GM12878 (cell line): Measurements from ENCODE around the gene PCSK6. TPM values are rescaled to one million over a fixed set of nuclear protein-coding genes. Genes with fewer than 3 reads are reported as not detected.

ENCODE experiments used
- ATAC-seq: fragments of 200-7000 bp; cut with Tn5 transposase; 3 replicates; pipeline ENCODE4 v1.9.1; 2020; ENCODE audit warnings: mild to moderate bottlenecking, moderate library complexity
- BruUV-seq: library from RNA; stranded (reverse); fragments of 400-500 nt; replicated peaks from 2 replicates; lab custom pipeline; 2021; lab: Mats Ljungman, UMichigan
- CTCF ChIA-PET: fragments of 300-600 bp; sonication (Branson Sonifier 250); formaldehyde crosslinking; extraction: SDS; loops from one replicate; lab custom pipeline; 2021; ENCODE audit warnings: inconsistent platforms; lab: Yijun Ruan, JAX
- POLR2A ChIA-PET: fragments of 350-600 bp; formaldehyde crosslinking; extraction: SDS; loops from one replicate; lab custom pipeline; 2021; ENCODE audit warnings: inconsistent platforms; lab: Charles Lee
- RAD21 ChIA-PET: fragments of 300-600 bp; sonication (Branson Sonifier 250); formaldehyde crosslinking; loops from one replicate; lab custom pipeline; 2023; ENCODE audit warnings: antibody characterized with exemption; ENCODE audit not compliant: unreplicated experiment; lab: Charles Lee
- SMC1A ChIA-PET: fragments of 300-600 bp; sonication (Branson Sonifier 250); formaldehyde crosslinking; loops from one replicate; lab custom pipeline; 2023; ENCODE audit not compliant: unreplicated experiment, uncharacterized antibody; lab: Charles Lee
- DNase-seq: peaks from one replicate; pipeline ENCODE4 v3.0.0-alpha.2; 2011; ENCODE audit warnings: low read depth, low spot score
- FAIRE-seq: peaks from 3 replicates; lab custom pipeline; 2011; peaks lifted over from hg19 to GRCh38; lab: Jason Lieb, UNC
- H2AFZ ChIP-seq: 2 replicates; pipeline ENCODE4 v1.6.0; 2011; ENCODE audit warnings: low read depth, low read length, control low read depth; ENCODE audit not compliant: control insufficient read depth
- H3K27ac ChIP-seq: 2 replicates; pipeline ENCODE4 v1.5.1; 2011; ENCODE audit warnings: control low read depth; ENCODE audit not compliant: control insufficient read depth, insufficient read depth
- H3K27me3 ChIP-seq, 2 experiments: replicated peaks in 1 of 2; 2 replicates each; pipeline versions ENCODE4 v1.6.0 to v1.6.1; 2011; ENCODE audit warnings: low read length in 1 of 2; ENCODE audit not compliant: control insufficient read depth in 2 of 2, insufficient read depth in 2 of 2
- H3K36me3 ChIP-seq, 2 experiments: 2 replicates each; pipeline ENCODE4 v1.5.1; 2011; ENCODE audit warnings: low read length in 1 of 2; ENCODE audit not compliant: control insufficient read depth in 2 of 2, insufficient read depth in 2 of 2
- H3K4me1 ChIP-seq: 2 replicates; pipeline ENCODE4 v1.6.1; 2011; ENCODE audit warnings: mild to moderate bottlenecking, low read length, moderate library complexity, mixed read lengths; ENCODE audit not compliant: control insufficient read depth, insufficient read depth
- H3K4me2 ChIP-seq: 2 replicates; pipeline ENCODE4 v1.6.0; 2011; ENCODE audit warnings: control low read depth; ENCODE audit not compliant: control insufficient read depth, insufficient read depth
- H3K4me3 ChIP-seq: fragments of 200-600 bp; sonication (generic); 2 replicates; pipeline ENCODE4 v1.5.1; 2016
- H3K79me2 ChIP-seq: 2 replicates; pipeline ENCODE4 v1.6.0; 2011; ENCODE audit warnings: low read length; ENCODE audit not compliant: control insufficient read depth, insufficient read depth
- H3K9ac ChIP-seq: 2 replicates; pipeline ENCODE4 v1.8.0; 2011; ENCODE audit warnings: low read length, control low read depth, mixed read lengths; ENCODE audit not compliant: control insufficient read depth, insufficient read depth
- H3K9me3 ChIP-seq: replicated peaks from 3 replicates; pipeline ENCODE4 v1.5.1; 2011; ENCODE audit warnings: mild to moderate bottlenecking, low read length; ENCODE audit not compliant: control insufficient read depth, insufficient read depth
- H4K20me1 ChIP-seq: 2 replicates; pipeline ENCODE4 v1.6.0; 2011; ENCODE audit not compliant: control insufficient read depth, insufficient read depth
- ASH2L ChIP-seq: fragments of 300-600, 200-600 bp; sonication (generic); IDR thresholded peaks from 2 replicates; pipeline ENCODE4 v1.6.1; 2017; ENCODE audit warnings: low read depth, mild to moderate bottlenecking, borderline replicate concordance
- BACH1 ChIP-seq: fragments of 450-650 bp; IDR thresholded peaks from 2 replicates; pipeline ENCODE4 v1.6.1; 2017; ENCODE audit warnings: mild to moderate bottlenecking, borderline replicate concordance
- BCL11A ChIP-seq: IDR thresholded peaks from 2 replicates; pipeline ENCODE4 v1.6.1; 2011; ENCODE audit warnings: low read depth, low read length
- DPF2 ChIP-seq: fragments of 450-650 bp; IDR thresholded peaks from 2 replicates; pipeline ENCODE4 v1.6.1; 2017; ENCODE audit warnings: mild to moderate bottlenecking
- JUND ChIP-seq: IDR thresholded peaks from 2 replicates; pipeline ENCODE4 v1.6.1; 2012; ENCODE audit warnings: low read depth, mild to moderate bottlenecking, low read length, improper control_type of control experiment, moderate library complexity
- NFIC ChIP-seq: IDR thresholded peaks from 2 replicates; pipeline ENCODE4 v1.6.1; 2012; ENCODE audit warnings: low read depth, mild to moderate bottlenecking, inconsistent platforms, low read length, moderate library complexity
- PML ChIP-seq: IDR thresholded peaks from 2 replicates; pipeline ENCODE4 v1.6.1; 2012; ENCODE audit warnings: low read length, inconsistent platforms
- RBBP5 ChIP-seq: fragments of 200-600 bp; sonication (generic); conservative IDR thresholded peaks from 2 replicates; pipeline ENCODE4 v1.6.1; 2016
- RCOR1 ChIP-seq: conservative IDR thresholded peaks from 2 replicates; pipeline ENCODE4 v1.6.1; 2012; ENCODE audit warnings: low read depth, low read length, improper control_type of control experiment
- RUNX3 ChIP-seq: IDR thresholded peaks from 2 replicates; pipeline ENCODE4 v1.6.1; 2012; ENCODE audit warnings: low read length, inconsistent platforms
- SPI1 ChIP-seq: IDR thresholded peaks from 2 replicates; pipeline ENCODE4 v1.6.1; 2011; ENCODE audit warnings: low read depth, mild to moderate bottlenecking, low read length, moderate library complexity, borderline replicate concordance; ENCODE audit not compliant: insufficient read depth
- USF2 ChIP-seq: IDR thresholded peaks from 2 replicates; pipeline ENCODE4 v1.6.1; 2011; ENCODE audit warnings: low read depth, low read length, improper control_type of control experiment, borderline replicate concordance
- WGBS: methylation state at CpG from one replicate; pipeline ENCODE4 v1.1.6; 2016; ENCODE audit warnings: low lambda C conversion rate; ENCODE audit not compliant: insufficient replicate concordance, insufficient coverage; ENCODE audit errors: missing lambda C conversion rate; 5-methylcytosine and 5-hydroxymethylcytosine counted together
- in situ Hi-C: fragments of 300-500 bp; cut with MboI; formaldehyde crosslinking; loops from 9 replicates; pipeline ENCODE4 v1.14.3; 2018; ENCODE audit warnings: mixed read lengths
- intact Hi-C: fragments of 100-400 bp; cut with micrococcal nuclease; formaldehyde crosslinking; loops from one replicate; pipeline ENCODE4 v1.14.2; 2022; ENCODE audit not compliant: unreplicated experiment
- polyA plus RNA-seq, 11 experiments: library from polyadenylated mRNA; depleted of rRNA in 4 of 11; unstranded in 6 of 11; stranded (reverse) in 5 of 11; fragments of >200 nt; fragmentation: Nextera tagmentation in 4 of 11; fragmentation: Illumina TruSeq in 1 of 11; extraction: Ambion mirVana in 4 of 11; extraction: Trizol in 1 of 11; gene quantifications; 1 replicate in 1 of 11; 2 replicates in 10 of 11; pipeline versions ENCODE4 v1.2.1 to v1.2.3, GENCODE V29; 2011 to 2016; ENCODE audit warnings: inconsistent platforms in 2 of 11, missing spikeins in 2 of 11, low read depth in 1 of 11
- total RNA-seq, 4 experiments: library from RNA; depleted of rRNA in 3 of 4; stranded (reverse); fragments of >200 nt in 3 of 4; fragmentation: Illumina TruSeq in 1 of 4; extraction: Trizol in 1 of 4; gene quantifications; 2 replicates each; pipeline versions ENCODE4 v1.2.1 to v1.2.3, GENCODE V29; 2013 to 2021
- TF ChIP-seq, protein P1 (sequence below): fragments of 450-650 bp; formaldehyde crosslinking; IDR thresholded peaks from 2 replicates; pipeline ENCODE4 v1.5.0; 2022; ENCODE audit warnings: mild to moderate bottlenecking, missing genetic modification characterization
- TF ChIP-seq, protein P2 (sequence below): fragments of 450-650 bp; conservative IDR thresholded peaks from 2 replicates; pipeline ENCODE4 v1.6.1; 2017; ENCODE audit warnings: mild to moderate bottlenecking, moderate library complexity
- TF ChIP-seq, protein P3 (sequence below): fragments of 450-650 bp; formaldehyde crosslinking; IDR thresholded peaks from 2 replicates; pipeline ENCODE4 v1.4.0; 2022; ENCODE audit warnings: mild to moderate bottlenecking, moderate library complexity

PCSK6 gene
- total and polyA plus RNA-seq, 10 of the 15 experiments (the other 5 are each of a cell fraction or from before 2014, with no cell fraction given) = 0.19 to 0.67 (median 0.25) TPM; not detected in 4

DNA sequence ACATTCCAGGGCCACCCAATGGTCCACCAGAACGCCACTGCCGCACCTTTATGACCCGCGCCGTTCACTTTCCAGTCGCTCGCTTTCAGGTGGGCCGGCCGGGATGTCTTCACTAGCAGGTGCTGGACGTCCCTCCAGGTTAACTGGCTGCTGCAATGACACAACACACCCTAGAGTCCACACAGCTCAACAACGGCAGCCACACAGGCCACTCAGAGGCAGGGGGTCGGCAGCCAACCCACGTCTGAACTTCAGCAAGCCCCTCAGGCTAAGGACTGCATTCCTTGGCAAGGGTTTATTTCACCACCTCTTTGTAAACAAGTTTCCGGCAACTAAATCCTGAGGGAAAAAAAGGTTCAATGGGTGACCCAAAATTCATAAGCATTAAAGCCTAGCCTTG, 105.2 kb downstream of the PCSK6 start:
- FAIRE-seq = no peak

More for the DNA sequence above, 105.2 kb downstream of the PCSK6 start:
- RAD21 ChIA-PET = no interaction called here
- Histone ChIP-seq H3K79me2 (no peaks in the 10 kb centered on the region), H3K9me3 (no peaks in the 10 kb centered on the region)
- no peak for TF ChIP-seq RBBP5
- no peak for TF ChIP-seq SPI1
- TF ChIP-seq, protein P1, sequence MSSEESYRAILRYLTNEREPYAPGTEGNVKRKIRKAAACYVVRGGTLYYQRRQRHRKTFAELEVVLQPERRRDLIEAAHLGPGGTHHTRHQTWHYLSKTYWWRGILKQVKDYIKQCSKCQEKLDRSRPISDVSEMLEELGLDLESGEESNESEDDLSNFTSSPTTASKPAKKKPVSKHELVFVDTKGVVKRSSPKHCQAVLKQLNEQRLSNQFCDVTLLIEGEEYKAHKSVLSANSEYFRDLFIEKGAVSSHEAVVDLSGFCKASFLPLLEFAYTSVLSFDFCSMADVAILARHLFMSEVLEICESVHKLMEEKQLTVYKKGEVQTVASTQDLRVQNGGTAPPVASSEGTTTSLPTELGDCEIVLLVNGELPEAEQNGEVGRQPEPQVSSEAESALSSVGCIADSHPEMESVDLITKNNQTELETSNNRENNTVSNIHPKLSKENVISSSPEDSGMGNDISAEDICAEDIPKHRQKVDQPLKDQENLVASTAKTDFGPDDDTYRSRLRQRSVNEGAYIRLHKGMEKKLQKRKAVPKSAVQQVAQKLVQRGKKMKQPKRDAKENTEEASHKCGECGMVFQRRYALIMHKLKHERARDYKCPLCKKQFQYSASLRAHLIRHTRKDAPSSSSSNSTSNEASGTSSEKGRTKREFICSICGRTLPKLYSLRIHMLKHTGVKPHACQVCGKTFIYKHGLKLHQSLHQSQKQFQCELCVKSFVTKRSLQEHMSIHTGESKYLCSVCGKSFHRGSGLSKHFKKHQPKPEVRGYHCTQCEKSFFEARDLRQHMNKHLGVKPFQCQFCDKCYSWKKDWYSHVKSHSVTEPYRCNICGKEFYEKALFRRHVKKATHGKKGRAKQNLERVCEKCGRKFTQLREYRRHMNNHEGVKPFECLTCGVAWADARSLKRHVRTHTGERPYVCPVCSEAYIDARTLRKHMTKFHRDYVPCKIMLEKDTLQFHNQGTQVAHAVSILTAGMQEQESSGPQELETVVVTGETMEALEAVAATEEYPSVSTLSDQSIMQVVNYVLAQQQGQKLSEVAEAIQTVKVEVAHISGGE (CRISPR knock-in tag) = no peak
- TF ChIP-seq ASH2L = no peak
- no peak for TF ChIP-seq RCOR1
- no peak for TF ChIP-seq BCL11A
- TF ChIP-seq, protein P2, sequence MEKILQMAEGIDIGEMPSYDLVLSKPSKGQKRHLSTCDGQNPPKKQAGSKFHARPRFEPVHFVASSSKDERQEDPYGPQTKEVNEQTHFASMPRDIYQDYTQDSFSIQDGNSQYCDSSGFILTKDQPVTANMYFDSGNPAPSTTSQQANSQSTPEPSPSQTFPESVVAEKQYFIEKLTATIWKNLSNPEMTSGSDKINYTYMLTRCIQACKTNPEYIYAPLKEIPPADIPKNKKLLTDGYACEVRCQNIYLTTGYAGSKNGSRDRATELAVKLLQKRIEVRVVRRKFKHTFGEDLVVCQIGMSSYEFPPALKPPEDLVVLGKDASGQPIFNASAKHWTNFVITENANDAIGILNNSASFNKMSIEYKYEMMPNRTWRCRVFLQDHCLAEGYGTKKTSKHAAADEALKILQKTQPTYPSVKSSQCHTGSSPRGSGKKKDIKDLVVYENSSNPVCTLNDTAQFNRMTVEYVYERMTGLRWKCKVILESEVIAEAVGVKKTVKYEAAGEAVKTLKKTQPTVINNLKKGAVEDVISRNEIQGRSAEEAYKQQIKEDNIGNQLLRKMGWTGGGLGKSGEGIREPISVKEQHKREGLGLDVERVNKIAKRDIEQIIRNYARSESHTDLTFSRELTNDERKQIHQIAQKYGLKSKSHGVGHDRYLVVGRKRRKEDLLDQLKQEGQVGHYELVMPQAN = no peak
- no peak for TF ChIP-seq NFIC
- TF ChIP-seq BACH1 = no peak
- TF ChIP-seq, protein P3, sequence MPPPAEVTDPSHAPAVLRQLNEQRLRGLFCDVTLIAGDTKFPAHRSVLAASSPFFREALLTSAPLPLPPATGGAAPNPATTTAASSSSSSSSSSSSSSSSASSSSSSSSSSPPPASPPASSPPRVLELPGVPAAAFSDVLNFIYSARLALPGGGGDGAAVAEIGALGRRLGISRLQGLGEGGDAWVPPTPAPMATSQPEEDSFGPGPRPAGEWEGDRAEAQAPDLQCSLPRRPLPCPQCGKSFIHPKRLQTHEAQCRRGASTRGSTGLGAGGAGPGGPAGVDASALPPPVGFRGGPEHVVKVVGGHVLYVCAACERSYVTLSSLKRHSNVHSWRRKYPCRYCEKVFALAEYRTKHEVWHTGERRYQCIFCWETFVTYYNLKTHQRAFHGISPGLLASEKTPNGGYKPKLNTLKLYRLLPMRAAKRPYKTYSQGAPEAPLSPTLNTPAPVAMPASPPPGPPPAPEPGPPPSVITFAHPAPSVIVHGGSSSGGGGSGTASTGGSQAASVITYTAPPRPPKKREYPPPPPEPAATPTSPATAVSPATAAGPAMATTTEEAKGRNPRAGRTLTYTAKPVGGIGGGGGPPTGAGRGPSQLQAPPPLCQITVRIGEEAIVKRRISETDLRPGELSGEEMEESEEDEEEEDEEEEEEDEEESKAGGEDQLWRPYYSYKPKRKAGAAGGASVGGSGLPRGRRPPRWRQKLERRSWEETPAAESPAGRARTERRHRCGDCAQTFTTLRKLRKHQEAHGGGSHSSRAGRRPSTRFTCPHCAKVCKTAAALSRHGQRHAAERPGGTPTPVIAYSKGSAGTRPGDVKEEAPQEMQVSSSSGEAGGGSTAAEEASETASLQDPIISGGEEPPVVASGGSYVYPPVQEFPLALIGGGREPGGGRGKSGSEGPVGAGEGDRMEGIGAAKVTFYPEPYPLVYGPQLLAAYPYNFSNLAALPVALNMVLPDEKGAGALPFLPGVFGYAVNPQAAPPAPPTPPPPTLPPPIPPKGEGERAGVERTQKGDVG (CRISPR knock-in tag) = no peak
- no peak for TF ChIP-seq DPF2
- TF ChIP-seq USF2 = no peak
- no peak for TF ChIP-seq PML
- no peak for TF ChIP-seq RUNX3
- TF ChIP-seq JUND = no peak
- TF ChIP-seq, all 136 proteins: peak for 0
- Histone ChIP-seq H2AFZ (no peak overlapping the region), H3K36me3 (no peaks in the 10 kb centered on the region), H3K4me1 (no peaks in the 10 kb centered on the region), H3K4me3 (no peak overlapping the region), H3K27ac (no peak overlapping the region), H3K4me2 (no peak overlapping the region), H3K9ac (no peak overlapping the region), H3K27me3 (peaks cover 0 to 2% of the 10 kb centered on the region in 2 experiments; a peak in 1 of 4 replicates), H4K20me1 (no peaks in the 10 kb centered on the region)
- intact Hi-C loops = no loop called here
- in situ Hi-C loops = no loop called here
- ATAC-seq (no peak), DNase-seq (no peak)
- POLR2A ChIA-PET = no interaction called here
- CTCF ChIA-PET = no interaction called here
- no TSS peak for BruUV-seq
- SMC1A ChIA-PET = no interaction called here
- 59% methylated on average over 14 of the region's 14 CpGs for WGBS
